AG20443 (cell line): ENCODE measurements around the gene CEACAM1.
"Not testable (repeated sequence)": the region's sequence is repeated elsewhere in the genome, so short reads cannot be mapped to it uniquely, and the experiment has no call there.

Experiments
- DNase-seq: peaks from one replicate; pipeline ENCODE4 v3.0.0; 2012; ENCODE audit warnings: low spot score, mixed read lengths

Gene CEACAM1

DNA sequence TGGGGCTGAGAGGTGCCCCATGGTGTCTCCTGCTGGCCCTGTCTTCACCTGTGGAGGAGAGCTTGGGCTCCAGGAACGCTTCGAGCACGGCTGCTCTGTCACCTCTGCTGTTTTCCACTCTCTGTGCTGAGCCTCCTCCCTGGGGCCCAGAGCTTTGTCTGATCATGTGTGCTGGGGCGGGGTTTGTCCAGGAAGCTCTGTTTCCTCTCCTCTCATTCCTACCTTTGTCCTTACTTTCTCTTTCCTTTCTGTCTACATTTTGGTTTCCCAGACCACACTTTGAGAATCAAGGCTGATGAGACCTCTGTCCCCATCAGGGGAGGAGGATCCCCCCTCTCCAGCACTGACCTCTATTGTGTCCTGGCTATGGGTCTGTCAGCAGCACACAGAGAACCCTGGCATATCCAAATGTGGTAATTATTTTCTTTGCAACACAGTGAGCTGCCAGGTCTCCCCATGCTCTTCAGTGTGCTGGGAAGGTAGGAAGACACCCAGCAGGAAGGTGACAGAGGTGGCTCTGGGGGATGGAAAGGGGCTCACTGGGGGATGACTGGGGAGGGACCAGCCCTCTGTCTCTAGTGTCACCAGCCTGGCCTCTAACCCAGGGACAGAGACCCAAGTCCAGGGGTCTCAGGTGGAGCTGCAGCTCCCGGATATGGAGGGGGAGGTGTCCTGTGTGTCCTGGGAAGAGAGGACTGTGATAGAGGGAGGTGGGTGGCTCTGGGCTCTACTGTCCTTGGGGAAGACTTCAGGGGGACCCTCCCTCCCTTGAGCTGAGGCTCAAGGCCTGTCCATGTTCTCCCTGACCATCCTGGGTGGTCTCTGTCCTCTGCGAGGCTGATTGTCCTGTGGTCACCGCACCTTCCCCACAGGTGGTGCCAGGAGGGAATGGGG lies at the start of gene CEACAM1:
Gene CEACAM1 (minus strand): TSS at position 128 of the 894 bp plus-strand sequence. CDS start 107 bp downstream, at position 21.
- peak; percentile 34 for DNase-seq

DNA sequence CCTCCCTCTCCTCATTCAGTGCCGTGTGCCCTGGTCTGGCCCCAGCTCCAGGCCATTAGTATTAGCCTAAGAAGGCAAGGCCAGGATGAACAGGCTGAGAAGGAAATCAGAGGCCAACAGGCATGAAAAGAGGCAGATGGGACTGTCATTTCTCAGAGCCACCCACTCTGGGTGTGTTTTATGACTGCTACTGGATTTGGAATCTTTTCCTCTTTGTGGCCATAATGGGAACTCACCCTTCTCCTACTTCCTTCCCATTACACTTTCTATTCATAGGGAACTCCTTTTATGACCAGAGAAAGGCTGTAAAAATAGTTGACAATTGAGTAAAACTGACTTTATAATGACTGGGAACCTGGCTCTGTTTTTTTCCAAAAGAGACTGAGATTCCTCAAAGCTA lies 48.7 kb upstream of the CEACAM1 start:
- DNase-seq = no peak

GRCh38 chr19:42576241-42576640 lies 48.0 kb upstream of the CEACAM1 start:
- no peak for DNase-seq

DNA sequence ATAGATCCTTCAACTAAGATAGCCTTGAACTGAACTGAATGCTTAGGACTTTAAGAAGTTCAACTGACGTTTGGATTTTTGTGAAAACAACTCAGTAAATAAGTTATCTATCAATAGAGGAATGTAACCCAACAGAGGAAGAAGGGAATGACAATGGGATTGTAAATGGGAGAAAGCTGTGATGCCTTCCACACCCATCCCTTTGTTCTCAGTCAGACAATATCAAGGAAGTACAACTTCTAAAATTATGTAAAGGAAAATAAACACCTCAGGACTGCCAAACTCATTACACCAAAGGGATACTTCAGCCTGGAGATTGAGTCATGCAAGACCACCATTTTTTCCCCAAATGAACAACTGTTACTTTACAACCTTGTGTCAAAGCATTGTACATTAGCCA lies 45.4 kb upstream of the CEACAM1 start:
- no peak for DNase-seq

DNA sequence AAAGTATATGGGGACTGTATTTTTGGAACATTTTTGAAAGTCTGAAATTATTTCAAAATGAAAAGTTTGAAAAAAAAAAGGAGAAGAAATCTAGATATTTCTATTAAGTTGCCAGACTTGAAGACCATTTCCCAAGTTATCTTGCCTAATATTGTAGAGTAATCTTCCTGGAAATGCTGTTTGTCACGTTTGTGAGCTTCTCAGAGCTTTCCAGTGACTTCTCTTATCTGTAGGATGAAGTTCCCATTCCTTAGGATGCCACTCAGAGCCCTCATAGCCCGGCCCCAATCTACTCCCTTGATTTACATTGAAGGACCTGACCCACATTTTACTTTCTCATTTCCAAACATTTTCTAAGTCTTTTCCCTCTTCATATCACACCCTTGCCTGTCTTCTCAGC lies 42.8 kb upstream of the CEACAM1 start:
- DNase-seq = no peak

- no peak for DNase-seq
Measured at GRCh38 chr19:42569193-42569592, 40.9 kb upstream of the CEACAM1 start.

- DNase-seq = no peak
Measured at GRCh38 chr19:42568006-42568405, 39.7 kb upstream of the CEACAM1 start.

- DNase-seq = no peak
Measured at GRCh38 chr19:42567567-42567966, 39.3 kb upstream of the CEACAM1 start.

- peak; percentile 79 for DNase-seq
Measured at GRCh38 chr19:42563352-42564210, 35.3 kb upstream of the CEACAM1 start.

DNA sequence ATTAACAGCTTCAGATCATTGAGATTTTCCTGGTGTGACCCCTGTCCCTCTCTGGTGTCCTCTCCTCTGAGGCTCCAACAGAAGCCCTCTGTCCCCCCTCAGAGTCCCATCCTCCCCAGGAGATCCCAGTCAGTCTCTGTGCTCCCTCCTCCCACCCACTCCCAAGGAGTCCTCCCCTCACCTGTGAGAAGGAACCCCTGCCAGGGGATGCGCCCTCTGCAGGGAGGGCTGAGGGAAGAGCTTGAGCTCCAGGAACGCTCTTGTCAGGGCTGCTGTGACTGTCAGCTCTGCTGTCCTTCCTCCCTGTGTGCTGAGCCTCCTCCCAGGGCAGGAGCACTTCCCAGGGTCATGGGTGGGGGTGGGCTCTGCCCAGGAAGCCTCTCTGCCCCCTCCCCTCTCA lies 33.2 kb upstream of the CEACAM1 start:
- no peak for DNase-seq

DNA sequence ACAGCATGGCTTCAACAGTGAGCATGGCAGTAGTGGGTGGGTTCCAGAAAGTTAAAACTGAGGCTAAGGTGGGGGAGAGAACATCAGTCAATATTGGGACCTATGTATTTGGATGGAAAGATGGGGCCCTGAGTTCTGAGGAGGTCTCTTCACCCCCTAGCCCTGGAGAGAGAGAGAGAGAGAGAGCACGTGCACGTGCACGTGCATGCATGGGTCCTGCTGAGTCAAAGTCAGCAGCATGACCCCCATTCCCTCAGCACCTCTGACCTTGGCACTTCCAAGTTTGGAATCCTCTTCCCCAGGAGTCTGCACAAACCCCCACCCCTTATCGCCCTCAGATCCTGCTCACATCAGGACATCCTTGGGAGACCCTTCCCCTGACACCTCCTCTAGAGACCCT lies 32.5 kb upstream of the CEACAM1 start:
- no peak for DNase-seq

DNA sequence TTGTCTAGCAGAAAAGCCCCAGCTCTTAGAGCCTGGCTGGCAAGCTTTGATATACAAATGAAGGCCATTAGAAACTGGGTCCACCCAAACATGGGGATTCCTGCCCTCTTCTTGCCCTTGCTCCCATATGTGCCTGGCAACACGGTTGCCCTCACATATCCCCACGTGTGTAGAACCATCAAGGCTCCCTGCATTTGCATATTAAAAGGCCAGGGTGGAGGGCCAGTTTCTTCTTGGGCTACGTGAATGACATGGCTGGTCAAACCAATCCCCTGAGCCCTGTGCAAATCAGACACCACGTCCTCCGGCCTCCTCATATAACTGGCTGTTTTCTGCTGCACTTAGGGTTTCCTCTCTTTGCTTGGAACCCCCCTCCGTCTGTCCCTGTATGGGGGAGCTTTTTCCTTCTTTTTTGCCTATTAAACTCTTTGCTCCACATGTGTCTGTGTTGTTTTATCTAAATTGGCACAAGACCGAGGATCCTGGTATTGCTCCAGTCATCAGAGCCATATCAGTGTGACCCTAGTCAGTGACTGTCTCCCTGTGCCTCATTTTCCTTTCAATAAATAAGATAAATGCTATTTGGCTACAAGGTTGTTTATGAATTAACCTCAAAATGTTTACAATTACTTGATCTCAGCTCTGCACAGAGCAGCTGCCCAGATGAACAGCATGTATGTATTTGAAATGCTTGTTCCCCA lies 30.3 kb upstream of the CEACAM1 start:
- no peak for DNase-seq

- DNase-seq = not testable (repeated sequence)
Measured at GRCh38 chr19:42557386-42557871, 29.1 kb upstream of the CEACAM1 start.

DNA sequence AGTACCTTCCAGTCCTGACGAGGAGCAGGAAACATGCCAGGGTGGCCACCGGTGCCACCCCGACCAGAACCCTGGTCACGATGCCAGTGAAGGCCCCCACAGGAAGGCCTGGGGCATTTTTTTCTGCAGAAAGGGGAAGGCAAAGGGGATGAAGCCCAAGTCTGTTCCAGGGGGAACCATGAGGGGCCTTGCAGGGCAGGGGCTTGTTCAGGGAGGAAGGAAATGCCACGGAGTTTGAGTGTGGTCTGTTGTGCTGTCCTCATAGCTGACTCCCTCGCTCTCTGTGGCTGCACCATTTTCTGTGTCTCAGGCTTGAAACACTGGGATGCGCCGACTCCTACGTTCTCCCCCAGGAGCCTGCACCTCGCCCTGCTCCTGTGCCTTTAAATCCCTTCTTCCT lies 27.5 kb upstream of the CEACAM1 start:
- no peak for DNase-seq

GRCh38 chr19:42555317-42555716 lies 27.0 kb upstream of the CEACAM1 start:
- no peak for DNase-seq

DNA sequence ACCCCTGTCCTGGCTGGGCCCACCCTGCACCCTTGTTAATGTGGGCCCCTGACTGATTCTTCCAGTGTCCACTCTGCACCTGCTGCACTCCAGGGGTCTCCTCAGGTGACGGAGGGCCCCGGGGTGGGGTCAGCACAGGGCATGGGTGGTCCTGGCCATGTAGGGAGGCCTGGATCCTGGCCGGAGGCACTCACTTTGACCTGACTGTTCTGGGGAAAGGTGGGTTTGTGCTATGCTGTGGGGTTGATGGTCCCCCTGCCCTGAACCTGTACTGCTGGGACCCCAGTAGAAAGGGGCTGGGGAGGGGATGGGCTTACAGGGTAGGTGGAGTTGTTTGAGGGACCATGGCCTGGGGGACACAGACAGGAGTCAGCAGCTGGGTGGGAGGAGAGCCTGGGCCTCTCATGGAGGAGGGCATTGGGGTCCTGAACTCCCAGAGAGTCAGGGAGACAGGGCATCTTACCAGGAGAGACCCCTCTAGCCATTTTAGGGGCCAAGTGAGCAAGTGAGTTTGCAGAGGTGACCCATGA lies 25.8 kb upstream of the CEACAM1 start:
- no peak for DNase-seq

GRCh38 chr19:42553292-42554045 lies 25.2 kb upstream of the CEACAM1 start:
- peak; percentile 84 for DNase-seq

- no peak for DNase-seq
Measured at GRCh38 chr19:42552086-42553065, 24.1 kb upstream of the CEACAM1 start.

GRCh38 chr19:42550521-42550920 lies 22.2 kb upstream of the CEACAM1 start:
- not testable (repeated sequence) for DNase-seq

- DNase-seq = not testable (repeated sequence)
Measured at GRCh38 chr19:42549067-42549466, 20.8 kb upstream of the CEACAM1 start.
